HT1080 (cell line): ENCODE data around the gene KLHDC8A. TPM values are rescaled to one million over a fixed set of nuclear protein-coding genes. Genes with fewer than 3 reads are reported as not detected.
"Not testable (repeated sequence)": the region's sequence is repeated elsewhere in the genome, so short reads cannot be mapped to it uniquely, and the experiment has no call there.

ENCODE experiments used
- DNase-seq: peaks from one replicate; pipeline ENCODE4 v3.0.0-alpha.2; 2015; ENCODE audit warnings: low read depth
- total RNA-seq: library from RNA; depleted of rRNA; stranded (reverse); fragments of >200 nt; shearing (Covaris generic); gene quantifications from 2 replicates; pipeline ENCODE4 v1.2.3, GENCODE V29; 2014

Gene KLHDC8A
- total RNA-seq, 1 experiment from 2014 or later: not detected

DNA sequence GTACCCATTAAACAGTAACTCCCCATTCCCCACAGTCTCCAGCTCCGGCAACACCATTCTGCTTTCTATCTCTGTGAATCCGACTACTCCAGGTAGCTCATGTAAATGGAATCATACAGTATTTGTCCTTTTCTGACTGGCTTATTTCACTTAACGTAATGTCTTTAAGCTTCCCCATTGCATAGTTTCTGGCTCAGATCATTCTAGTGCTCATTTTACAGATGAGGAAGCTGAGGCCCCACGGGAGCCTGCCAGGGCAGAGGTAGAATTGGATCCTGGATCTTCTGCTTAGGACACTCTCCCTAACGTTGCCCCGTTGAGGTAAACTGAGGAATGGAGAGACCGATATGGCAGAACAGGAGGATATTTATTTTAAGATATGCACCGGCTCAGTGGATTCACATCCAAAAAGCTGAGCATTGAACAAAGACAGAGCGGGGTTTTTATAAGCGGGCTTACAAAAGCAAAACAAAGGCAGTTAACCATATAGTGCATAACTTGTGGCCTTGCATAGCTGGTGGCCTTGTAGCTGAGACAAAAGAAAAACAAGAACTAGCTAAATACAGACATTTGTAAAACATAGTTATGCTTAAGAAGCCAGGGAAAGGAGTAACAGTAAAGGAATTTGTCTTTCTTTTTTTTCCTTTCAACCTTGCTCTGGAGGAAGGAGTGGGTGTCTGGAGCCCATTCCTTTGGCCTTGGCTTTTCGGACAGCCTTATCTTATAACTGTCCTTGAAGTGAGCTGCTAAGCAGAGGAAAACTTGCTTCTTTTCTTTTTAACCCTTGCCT, 15.3 kb upstream of the KLHDC8A start:
- DNase-seq: no peak

DNA sequence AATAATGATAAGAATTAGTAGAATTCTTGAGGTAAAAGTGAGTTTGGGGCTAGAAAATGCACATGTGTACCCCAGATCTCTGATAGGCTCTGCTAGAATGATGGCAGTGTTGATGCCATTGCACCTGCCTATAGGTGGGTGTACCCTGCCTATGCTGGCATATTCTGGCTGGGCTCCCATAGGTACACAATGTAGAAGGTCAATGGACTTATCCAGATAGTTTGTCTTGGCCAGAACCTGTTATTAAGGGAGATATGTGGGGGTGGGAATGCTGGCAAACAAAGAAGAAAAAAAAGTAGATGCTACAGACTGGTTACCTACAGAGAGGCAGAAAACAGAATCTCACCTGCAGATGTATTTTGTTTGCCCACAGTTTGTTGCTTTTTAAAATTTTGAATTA, 14.1 kb upstream of the KLHDC8A start:
- no peak for DNase-seq

GRCh38 chr1:205369701-205370123, 13.0 kb upstream of the KLHDC8A start:
- DNase-seq: no peak

GRCh38 chr1:205368478-205368877, 11.8 kb upstream of the KLHDC8A start:
- no peak for DNase-seq

- DNase-seq: peak; percentile 26
These were observed 9.3 kb upstream of the KLHDC8A start for GRCh38 chr1:205365945-205366463.

DNA sequence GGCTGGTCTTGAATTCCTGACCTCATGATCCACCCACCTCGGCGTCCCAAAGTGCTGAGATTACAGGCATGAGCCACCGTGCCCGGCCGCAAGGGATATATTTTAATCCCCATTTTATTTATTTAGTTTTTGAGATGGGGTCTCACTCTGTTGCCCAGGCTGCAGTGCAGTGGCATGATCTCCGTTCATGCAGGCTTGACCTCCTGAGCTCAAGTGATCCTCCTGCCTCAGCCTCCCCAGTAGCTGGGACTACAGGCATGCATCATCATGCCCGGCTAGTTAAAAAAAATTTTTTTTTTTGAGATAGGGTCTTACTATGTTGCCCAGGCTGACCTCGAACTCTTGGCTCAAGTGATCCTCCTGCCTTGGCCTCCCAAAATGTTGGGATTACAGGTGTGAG, 8.4 kb upstream of the KLHDC8A start:
- DNase-seq: not testable (repeated sequence)

DNA sequence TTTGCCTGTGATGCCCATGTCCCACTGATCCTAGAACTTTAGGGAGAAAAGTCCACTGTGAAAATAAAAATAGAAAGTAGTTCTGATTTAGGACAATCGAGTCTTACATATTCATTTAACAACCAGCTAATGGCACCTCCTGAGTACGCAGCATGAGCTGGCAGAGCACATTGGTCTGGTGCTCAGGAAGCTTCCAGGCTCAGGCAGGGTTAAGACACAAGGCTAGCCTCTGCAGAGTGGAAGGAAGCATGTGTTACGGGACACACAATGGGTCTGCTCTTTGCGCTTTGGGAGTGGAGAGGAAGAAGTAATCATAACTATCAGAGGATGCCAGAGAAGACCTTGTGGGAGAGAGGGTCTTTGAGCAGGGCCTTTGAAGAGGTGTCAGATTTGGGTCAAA, 4.2 kb upstream of the KLHDC8A start:
- no peak for DNase-seq

DNA sequence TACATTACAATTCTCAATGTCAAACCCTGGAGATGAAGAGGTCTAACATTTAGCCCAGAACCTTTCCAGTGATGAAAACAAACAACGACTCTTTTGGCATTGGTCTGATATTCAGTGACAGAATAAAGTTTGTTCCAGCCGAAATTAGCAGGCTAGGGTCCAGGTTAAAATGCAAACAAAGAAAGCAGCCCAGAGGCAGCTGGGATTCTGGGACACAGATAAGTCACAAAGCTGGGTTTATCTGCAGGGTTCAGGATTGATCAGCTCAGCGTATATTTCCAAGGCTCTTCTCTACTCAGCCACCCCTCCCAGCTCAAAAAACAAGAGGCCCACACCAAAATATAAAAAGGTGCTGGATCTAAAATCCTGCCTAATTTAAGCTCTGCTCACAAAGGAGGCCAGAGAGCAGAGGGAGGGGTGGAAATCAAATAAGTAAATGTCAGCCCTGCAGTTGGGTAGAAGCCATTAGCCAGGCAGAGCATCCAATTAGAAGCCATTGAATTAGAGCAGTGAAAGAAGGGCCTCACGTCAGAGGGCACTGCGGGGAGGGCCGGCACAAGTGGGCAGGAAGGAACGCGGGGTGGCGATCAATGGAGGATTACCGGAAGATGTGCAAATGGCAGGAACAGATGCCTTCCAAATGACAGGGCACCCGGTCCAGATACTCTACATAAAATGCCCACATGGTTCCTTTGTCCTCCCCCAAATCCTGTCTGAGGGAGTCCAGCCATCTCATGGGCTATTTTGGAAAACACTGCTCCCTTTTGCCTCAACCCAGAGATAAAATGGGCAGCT, 3.2 kb upstream of the KLHDC8A start:
- DNase-seq: no peak

- DNase-seq: no peak
These were observed 1.9 kb upstream of the KLHDC8A start for GRCh38 chr1:205358579-205358978.

DNA sequence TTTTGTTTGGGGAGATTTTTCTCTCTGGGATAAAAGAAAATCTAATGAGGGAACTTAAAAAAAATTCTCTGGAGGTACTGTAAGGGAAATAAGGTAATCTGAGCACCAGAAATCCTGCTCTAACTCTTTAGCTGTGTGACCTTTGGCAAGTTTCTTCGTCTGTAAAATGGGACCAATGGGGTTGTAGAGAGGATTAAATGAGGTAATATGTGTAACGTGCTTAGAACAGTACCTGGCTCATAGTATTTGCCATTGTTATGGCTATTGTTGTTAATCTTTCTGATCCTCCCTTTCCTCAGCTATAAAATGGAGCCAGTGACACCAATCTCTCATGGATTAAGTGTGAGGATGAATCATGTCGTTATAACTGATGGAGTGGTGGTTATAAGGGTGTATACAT, 845 bp upstream of the KLHDC8A start:
- no peak for DNase-seq

DNA sequence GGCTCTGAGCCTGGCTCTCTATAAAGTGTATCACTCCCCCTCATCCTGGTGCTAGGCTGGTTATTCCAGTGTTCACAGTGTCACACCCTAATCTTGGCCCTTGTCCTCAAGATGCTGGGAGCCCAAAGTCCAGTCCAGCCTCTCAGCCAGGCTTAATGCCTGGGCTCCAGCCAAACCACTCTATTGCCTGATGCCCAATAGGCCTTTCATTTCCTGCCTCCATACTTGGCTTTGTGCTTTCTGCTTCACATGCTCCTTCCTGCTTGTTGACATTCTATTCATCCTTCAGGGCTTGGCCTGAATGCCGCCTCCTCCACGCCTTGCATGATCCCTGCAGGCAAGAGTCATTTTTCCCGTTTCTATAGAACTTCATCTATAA, 1.7 kb downstream of the KLHDC8A start:
- DNase-seq: peak; percentile 25

- peak; percentile 30 for DNase-seq
These were observed 2.3 kb downstream of the KLHDC8A start for GRCh38 chr1:205354259-205355074.

DNA sequence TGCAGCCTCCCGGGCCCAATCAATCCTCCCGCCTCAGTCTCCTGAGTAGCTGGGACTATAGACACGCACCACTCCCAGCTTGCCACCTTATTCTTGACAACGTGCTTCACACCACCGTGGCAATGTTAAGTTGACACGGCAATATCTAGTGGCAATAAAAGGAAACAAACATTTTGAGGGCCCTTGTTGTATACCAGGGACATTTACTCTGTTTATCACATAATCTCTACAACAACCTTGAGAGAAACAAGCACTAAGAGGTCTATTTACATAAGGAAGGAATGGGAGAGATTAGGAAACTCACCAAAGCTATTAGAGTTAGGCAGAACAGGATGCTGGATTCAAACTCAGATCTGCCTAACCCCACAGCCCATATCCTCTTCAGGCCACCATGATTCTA, 3.1 kb downstream of the KLHDC8A start:
- DNase-seq: no peak

DNA sequence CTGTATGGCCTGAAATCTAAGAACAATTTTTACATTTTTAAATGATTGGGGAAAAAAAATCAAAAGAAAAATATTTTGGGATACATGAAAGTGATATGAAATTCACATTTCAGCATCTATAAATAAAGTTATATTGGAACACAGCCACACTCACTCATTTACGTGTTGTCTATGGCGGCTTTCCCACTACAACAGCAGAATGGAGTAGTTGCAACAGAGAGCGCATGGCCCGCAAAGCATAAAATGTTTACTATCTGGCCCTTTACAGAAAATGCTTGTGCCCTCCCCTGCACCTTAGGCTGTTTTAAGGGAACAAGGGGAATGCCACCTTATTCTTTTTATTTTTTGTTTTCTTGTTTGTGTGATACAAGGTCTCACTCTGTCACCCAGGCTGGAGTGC, 3.5 kb downstream of the KLHDC8A start:
- no peak for DNase-seq

GRCh38 chr1:205351984-205352713, 4.6 kb downstream of the KLHDC8A start:
- peak; percentile 32 for DNase-seq

DNA sequence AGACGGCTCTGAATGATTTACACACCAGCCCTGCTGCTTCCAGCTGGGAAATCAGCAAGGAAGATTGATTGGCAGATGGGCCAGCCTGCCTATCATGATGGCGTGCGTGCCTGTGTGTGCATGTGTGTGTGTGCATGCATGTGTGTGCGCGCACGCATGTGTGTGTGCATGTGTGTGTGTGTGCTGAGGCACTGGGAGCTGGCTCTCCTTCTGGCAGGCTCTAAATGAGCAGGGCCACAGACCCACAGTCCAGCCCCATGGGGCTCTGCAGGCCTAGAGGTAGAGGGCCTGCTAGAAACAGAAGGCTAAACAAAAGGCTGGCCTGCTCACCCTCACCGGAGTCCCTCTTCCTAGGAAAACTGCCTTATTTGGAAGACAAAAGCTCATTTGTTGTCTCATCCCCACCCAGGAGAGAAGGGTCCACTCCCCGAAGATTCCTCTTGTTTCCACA, 6.0 kb downstream of the KLHDC8A start:
- no peak for DNase-seq

- no peak for DNase-seq
These were observed 6.6 kb downstream of the KLHDC8A start for GRCh38 chr1:205350124-205350523.

GRCh38 chr1:205348554-205349487, 7.9 kb downstream of the KLHDC8A start:
- peak; percentile 18 for DNase-seq

- peak; percentile 73 for DNase-seq
These were observed 9.7 kb downstream of the KLHDC8A start for GRCh38 chr1:205346956-205347574.
